Fibroblast of villous mesenchyme (primary cell): Measurements from ENCODE around the gene USP6. TPM values are rescaled to one million over a fixed set of nuclear protein-coding genes. Genes with fewer than 3 reads are reported as not detected.
A peak's percentile ranks its signal among the peaks of the same experiment; 100 is the strongest.

Experiments used
- DNase-seq: peaks from one replicate; pipeline ENCODE4 v3.0.0-alpha.2; 2010; ENCODE audit warnings: low read depth
- H3K4me3 ChIP-seq: 2 replicates; pipeline ENCODE4 v1.5.1; 2011; ENCODE audit warnings: low read depth, mild to moderate bottlenecking, low read length
- CTCF ChIP-seq: IDR thresholded peaks from 2 replicates; pipeline ENCODE4 v1.5.1; 2012; ENCODE audit warnings: low read depth, mild to moderate bottlenecking, low read length; ENCODE audit not compliant: insufficient read depth
- total RNA-seq: library from RNA; depleted of rRNA; stranded (reverse); fragments of >200 nt; gene quantifications from 2 replicates; pipeline ENCODE4 v1.2.3, GENCODE V29; 2012

USP6 gene
- total RNA-seq, 1 donor: not detected

DNA sequence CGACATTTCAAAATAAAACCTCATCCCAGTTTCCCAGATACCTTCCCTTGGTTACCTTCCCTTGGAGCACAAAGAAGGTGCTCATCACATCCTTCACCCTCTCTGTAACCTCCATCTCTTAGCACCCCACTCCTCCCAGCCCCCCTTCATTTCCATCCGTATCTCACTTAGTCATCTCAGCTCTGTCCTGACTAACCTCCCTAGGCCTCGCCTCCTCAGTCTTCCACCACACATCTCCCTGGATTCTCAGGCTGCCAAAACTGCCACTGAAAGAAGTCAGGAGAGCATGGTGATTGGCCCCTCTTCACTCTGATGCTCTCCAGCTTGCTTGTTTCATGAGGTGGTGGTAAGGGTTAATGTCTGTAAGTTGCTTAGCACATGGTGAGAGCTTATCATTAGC is 35.2 kb upstream of the USP6 start:
- no peak for TF ChIP-seq CTCF
- DNase-seq: no peak
- H3K4me3 ChIP-seq: no peak overlapping the region

DNA sequence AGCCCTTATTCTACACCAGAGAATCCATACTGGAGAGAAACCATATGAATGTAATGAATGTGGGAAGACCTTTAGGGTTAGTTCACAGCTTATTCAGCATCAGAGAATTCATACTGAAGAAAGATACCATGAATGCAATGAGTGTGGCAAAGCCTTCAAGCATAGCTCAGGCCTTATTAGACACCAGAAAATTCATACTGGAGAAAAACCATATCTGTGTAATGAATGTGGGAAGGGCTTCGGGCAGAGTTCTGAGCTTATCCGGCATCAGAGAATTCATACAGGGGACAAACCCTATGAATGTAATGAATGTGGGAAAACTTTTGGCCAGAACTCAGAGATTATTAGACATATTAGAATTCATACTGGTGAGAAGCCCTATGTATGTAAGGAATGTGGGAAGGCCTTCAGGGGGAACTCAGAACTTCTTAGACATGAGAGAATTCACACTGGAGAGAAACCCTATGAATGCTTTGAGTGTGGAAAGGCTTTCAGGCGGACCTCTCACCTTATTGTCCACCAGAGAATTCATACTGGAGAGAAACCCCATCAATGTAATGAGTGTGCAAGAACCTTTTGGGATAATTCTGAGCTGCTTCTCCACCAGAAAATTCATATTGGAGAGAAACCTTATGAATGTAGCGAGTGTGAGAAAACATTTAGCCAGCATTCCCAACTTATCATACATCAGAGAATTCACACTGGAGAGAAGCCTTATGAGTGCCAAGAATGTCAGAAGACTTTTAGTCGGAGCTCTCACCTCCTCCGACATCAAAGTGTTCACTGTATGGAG is 23.4 kb upstream of the USP6 start:
- no peak for TF ChIP-seq CTCF
- H3K4me3 ChIP-seq: no peak overlapping the region
- no peak for DNase-seq

- no peak overlapping the region for H3K4me3 ChIP-seq
- TF ChIP-seq CTCF: no peak
- no peak for DNase-seq
Measured at GRCh38 chr17:5096731-5097100, 19.1 kb upstream of the USP6 start.

DNA sequence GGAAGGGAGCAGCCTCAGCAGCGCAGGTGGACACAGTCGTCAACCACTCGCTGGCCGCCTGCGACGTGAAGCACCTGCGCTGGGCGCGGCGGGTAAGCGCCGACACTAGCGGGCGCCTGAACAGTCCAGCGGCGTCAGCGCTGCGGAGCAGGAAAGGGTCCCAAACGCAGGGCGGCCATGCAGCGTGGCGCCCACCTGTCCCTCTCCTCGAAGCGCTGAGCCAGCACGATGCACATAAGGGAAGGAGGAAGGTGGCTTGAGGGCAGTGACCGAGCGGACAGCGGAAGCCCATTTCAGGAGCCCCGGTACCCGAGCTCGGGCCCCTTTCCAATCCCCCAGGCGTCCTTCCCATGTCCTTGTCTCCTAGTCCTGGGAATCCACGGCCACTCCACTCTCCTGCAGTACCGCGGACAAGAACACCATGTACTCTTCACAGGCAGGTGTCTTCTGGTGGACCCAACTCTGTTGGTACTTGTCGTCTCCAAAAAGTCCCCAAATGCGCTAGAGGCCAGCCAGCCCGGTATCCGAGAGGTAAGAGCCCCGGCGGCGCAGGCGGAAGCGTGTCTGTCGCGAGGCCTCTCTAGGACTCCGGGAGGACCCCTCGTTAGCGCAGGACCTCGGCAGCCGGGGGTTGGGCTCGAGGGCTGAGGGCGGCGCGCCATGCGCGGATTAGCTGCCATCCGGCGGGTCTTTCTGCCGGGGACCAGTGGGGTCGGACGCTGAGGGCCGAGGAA is 18.6 kb upstream of the USP6 start:
- no peak for TF ChIP-seq CTCF
- no peak for DNase-seq
- peak overlapping the region; percentile 42 for H3K4me3 ChIP-seq

DNA sequence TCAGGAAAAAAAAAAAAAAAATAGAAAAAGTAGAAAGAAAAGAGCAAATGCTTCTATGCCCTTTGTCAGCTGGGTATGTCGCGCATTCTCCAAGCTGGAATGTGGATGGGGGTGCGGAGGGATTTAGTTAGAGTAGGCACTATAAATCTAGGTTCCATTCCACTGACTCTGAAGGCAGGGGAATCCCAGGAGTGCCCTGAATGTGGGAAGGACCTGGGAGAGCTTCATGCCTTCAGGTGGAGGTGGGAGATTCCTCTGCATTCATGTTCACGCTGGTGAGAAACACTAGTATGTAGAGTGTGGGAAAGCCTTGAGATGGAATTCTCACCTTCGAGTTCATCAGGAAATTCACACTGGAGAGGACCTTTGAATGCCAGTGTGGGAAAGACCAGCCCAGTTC is 16.6 kb upstream of the USP6 start:
- no peak overlapping the region for H3K4me3 ChIP-seq

GRCh38 chr17:5100832-5101231 is 15.0 kb upstream of the USP6 start:
- no peak for DNase-seq
- H3K4me3 ChIP-seq: no peak overlapping the region
- TF ChIP-seq CTCF: no peak

More for the DNA sequence above, 16.6 kb upstream of the USP6 start:
- TF ChIP-seq CTCF: no peak
- DNase-seq: no peak
